Measurements from ENCODE around the gene GSTT2B.
"Not testable (repeated sequence)": the region's sequence is repeated elsewhere in the genome, so short reads cannot be mapped to it uniquely, and the experiment has no call there.

GSTT2B gene

DNA sequence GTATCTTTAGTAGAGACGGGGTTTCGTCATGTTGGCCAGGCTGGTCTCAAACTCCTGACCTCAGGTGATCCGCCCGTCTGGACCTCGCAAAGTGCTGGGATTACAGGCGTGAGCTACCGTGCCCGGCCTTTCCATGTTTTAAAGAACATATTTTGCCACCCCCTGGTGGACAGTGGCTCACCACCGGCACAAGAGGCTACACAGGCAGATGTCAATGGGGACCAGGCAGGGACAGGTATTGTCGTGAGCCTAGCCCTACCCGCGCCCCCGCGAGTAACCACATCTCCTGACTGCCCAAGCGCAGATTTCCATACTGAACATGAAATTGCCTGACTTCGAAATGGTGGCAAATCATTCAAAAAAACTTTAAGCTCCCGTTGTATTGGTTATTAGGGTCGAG lies 5.1 kb upstream of the GSTT2B start:
- not testable (repeated sequence) for H3K27ac ChIP-seq (replicated peaks; ENCODE audit: low read length); H3K27me3 ChIP-seq (ENCODE audit: control insufficient read depth in 3 of 3, insufficient read depth in 3 of 3, low read depth in 1 of 3, low read length in 3 of 3); H3K4ac ChIP-seq (ENCODE audit: low read length); H4K91ac ChIP-seq (ENCODE audit: low read depth, low read length, poor library complexity); H3K4me2 ChIP-seq (ENCODE audit: insufficient read depth, low read length, poor library complexity, severe bottlenecking); H2BK12ac ChIP-seq (ENCODE audit: low read length); H2BK15ac ChIP-seq (ENCODE audit: low read length); H2BK120ac ChIP-seq (ENCODE audit: low read depth, low read length); H2BK5ac ChIP-seq (ENCODE audit: low read length); H3K14ac ChIP-seq (ENCODE audit: low read length); H3K18ac ChIP-seq (ENCODE audit: low read length); H3K9me3 ChIP-seq (replicated peaks in 1 of 2; ENCODE audit: control insufficient read depth in 2 of 2, insufficient read depth in 1 of 2, low read depth in 1 of 2, low read length in 2 of 2); H3K23ac ChIP-seq (ENCODE audit: low read depth, low read length, poor library complexity); H3K4me1 ChIP-seq (ENCODE audit: control insufficient read depth in 2 of 2, insufficient read depth in 1 of 2, low read depth in 1 of 2, low read length in 2 of 2); DNase-seq (ENCODE audit: low spot score); H3K79me1 ChIP-seq (ENCODE audit: low read depth, low read length); H3K4me3 ChIP-seq (ENCODE audit: low read length in 2 of 2); H2AK5ac ChIP-seq (ENCODE audit: low read depth, low read length); H3K9ac ChIP-seq (ENCODE audit: low read depth, low read length, poor library complexity); H4K8ac ChIP-seq (ENCODE audit: low read depth, low read length); H2AFZ ChIP-seq (ENCODE audit: low read length)
- no CpG with 5 or more reads among the region's 18 CpGs for WGBS, 2 donors (ENCODE audit: extremely low coverage in 2 of 2, insufficient read length in 2 of 2, insufficient replicate concordance in 1 of 2)
- H3K36me3 ChIP-seq (replicated peaks in 1 of 2; ENCODE audit: control insufficient read depth in 2 of 2, insufficient read depth in 2 of 2, low read length in 2 of 2): peaks cover 16 to 21% of the 10 kb centered on the region in 2 donors

GRCh38 chr22:23956301-23956900 lies 4.6 kb downstream of the GSTT2B start:
- not testable (repeated sequence) for H3K36me3 ChIP-seq (replicated peaks in 1 of 2; ENCODE audit: control insufficient read depth in 2 of 2, insufficient read depth in 2 of 2, low read length in 2 of 2); H3K4me3 ChIP-seq (ENCODE audit: low read length in 2 of 2); H3K4ac ChIP-seq (ENCODE audit: low read length); H3K27me3 ChIP-seq (ENCODE audit: control insufficient read depth in 3 of 3, insufficient read depth in 3 of 3, low read depth in 1 of 3, low read length in 3 of 3); H2BK120ac ChIP-seq (ENCODE audit: low read depth, low read length); H2BK12ac ChIP-seq (ENCODE audit: low read length); H3K4me1 ChIP-seq (ENCODE audit: control insufficient read depth in 2 of 2, insufficient read depth in 1 of 2, low read depth in 1 of 2, low read length in 2 of 2); H2BK5ac ChIP-seq (ENCODE audit: low read length); H4K91ac ChIP-seq (ENCODE audit: low read depth, low read length, poor library complexity); H3K23ac ChIP-seq (ENCODE audit: low read depth, low read length, poor library complexity); H3K14ac ChIP-seq (ENCODE audit: low read length); H3K18ac ChIP-seq (ENCODE audit: low read length); H2BK15ac ChIP-seq (ENCODE audit: low read length); H4K8ac ChIP-seq (ENCODE audit: low read depth, low read length); H3K9ac ChIP-seq (ENCODE audit: low read depth, low read length, poor library complexity); H3K27ac ChIP-seq (replicated peaks; ENCODE audit: low read length); H3K9me3 ChIP-seq (replicated peaks in 1 of 2; ENCODE audit: control insufficient read depth in 2 of 2, insufficient read depth in 1 of 2, low read depth in 1 of 2, low read length in 2 of 2); H3K4me2 ChIP-seq (ENCODE audit: insufficient read depth, low read length, poor library complexity, severe bottlenecking); H2AK5ac ChIP-seq (ENCODE audit: low read depth, low read length); H3K79me1 ChIP-seq (ENCODE audit: low read depth, low read length)
- peak overlapping the region; percentile 39 for H2AFZ ChIP-seq (ENCODE audit: low read length)
- peak; percentile 74 for DNase-seq (ENCODE audit: low spot score)
- no CpG with 5 or more reads among the region's 12 CpGs for WGBS, 2 donors (ENCODE audit: extremely low coverage in 2 of 2, insufficient read length in 2 of 2, insufficient replicate concordance in 1 of 2)

- not testable (repeated sequence) for H3K27me3 ChIP-seq (ENCODE audit: control insufficient read depth in 3 of 3, insufficient read depth in 3 of 3, low read depth in 1 of 3, low read length in 3 of 3); H3K4me1 ChIP-seq (ENCODE audit: control insufficient read depth in 2 of 2, insufficient read depth in 1 of 2, low read depth in 1 of 2, low read length in 2 of 2); H3K4ac ChIP-seq (ENCODE audit: low read length); H3K27ac ChIP-seq (replicated peaks; ENCODE audit: low read length); H2BK12ac ChIP-seq (ENCODE audit: low read length); H2BK15ac ChIP-seq (ENCODE audit: low read length); H2AK5ac ChIP-seq (ENCODE audit: low read depth, low read length); H2BK5ac ChIP-seq (ENCODE audit: low read length); H3K9me3 ChIP-seq (replicated peaks in 1 of 2; ENCODE audit: control insufficient read depth in 2 of 2, insufficient read depth in 1 of 2, low read depth in 1 of 2, low read length in 2 of 2); H3K14ac ChIP-seq (ENCODE audit: low read length); H3K18ac ChIP-seq (ENCODE audit: low read length); H3K79me1 ChIP-seq (ENCODE audit: low read depth, low read length); H3K4me2 ChIP-seq (ENCODE audit: insufficient read depth, low read length, poor library complexity, severe bottlenecking); H2AFZ ChIP-seq (ENCODE audit: low read length); H3K23ac ChIP-seq (ENCODE audit: low read depth, low read length, poor library complexity); H3K4me3 ChIP-seq (ENCODE audit: low read length in 2 of 2); H2BK120ac ChIP-seq (ENCODE audit: low read depth, low read length); DNase-seq (ENCODE audit: low spot score); H4K8ac ChIP-seq (ENCODE audit: low read depth, low read length); H3K36me3 ChIP-seq (replicated peaks in 1 of 2; ENCODE audit: control insufficient read depth in 2 of 2, insufficient read depth in 2 of 2, low read length in 2 of 2); H3K9ac ChIP-seq (ENCODE audit: low read depth, low read length, poor library complexity); H4K91ac ChIP-seq (ENCODE audit: low read depth, low read length, poor library complexity)
- WGBS, 2 donors (ENCODE audit: extremely low coverage in 2 of 2, insufficient read length in 2 of 2, insufficient replicate concordance in 1 of 2): no CpG with 5 or more reads among the region's 8 CpGs
Measured at GRCh38 chr22:23955886-23956285, 5.1 kb downstream of the GSTT2B start.

GRCh38 chr22:23954991-23955305 lies 6.0 kb downstream of the GSTT2B start:
- H2BK5ac ChIP-seq (ENCODE audit: low read length); H2AFZ ChIP-seq (ENCODE audit: low read length); H3K27me3 ChIP-seq (ENCODE audit: control insufficient read depth in 3 of 3, insufficient read depth in 3 of 3, low read depth in 1 of 3, low read length in 3 of 3); H3K4ac ChIP-seq (ENCODE audit: low read length); H3K14ac ChIP-seq (ENCODE audit: low read length); H3K9me3 ChIP-seq (replicated peaks in 1 of 2; ENCODE audit: control insufficient read depth in 2 of 2, insufficient read depth in 1 of 2, low read depth in 1 of 2, low read length in 2 of 2); H3K79me1 ChIP-seq (ENCODE audit: low read depth, low read length); H2BK120ac ChIP-seq (ENCODE audit: low read depth, low read length); H4K8ac ChIP-seq (ENCODE audit: low read depth, low read length); H2BK12ac ChIP-seq (ENCODE audit: low read length); H3K23ac ChIP-seq (ENCODE audit: low read depth, low read length, poor library complexity); H2BK15ac ChIP-seq (ENCODE audit: low read length); H3K9ac ChIP-seq (ENCODE audit: low read depth, low read length, poor library complexity); H3K36me3 ChIP-seq (replicated peaks in 1 of 2; ENCODE audit: control insufficient read depth in 2 of 2, insufficient read depth in 2 of 2, low read length in 2 of 2); H2AK5ac ChIP-seq (ENCODE audit: low read depth, low read length); H3K18ac ChIP-seq (ENCODE audit: low read length); DNase-seq (ENCODE audit: low spot score); H3K4me1 ChIP-seq (ENCODE audit: control insufficient read depth in 2 of 2, insufficient read depth in 1 of 2, low read depth in 1 of 2, low read length in 2 of 2); H3K4me2 ChIP-seq (ENCODE audit: insufficient read depth, low read length, poor library complexity, severe bottlenecking); H3K27ac ChIP-seq (replicated peaks; ENCODE audit: low read length); H3K4me3 ChIP-seq (ENCODE audit: low read length in 2 of 2); H4K91ac ChIP-seq (ENCODE audit: low read depth, low read length, poor library complexity): not testable (repeated sequence)
- no CpG with 5 or more reads among the region's 6 CpGs for whole genome bisulfite sequencing, 2 donors (ENCODE audit: extremely low coverage in 2 of 2, insufficient read length in 2 of 2, insufficient replicate concordance in 1 of 2)

All from neuronal stem cell (in vitro differentiated cells).